HCT116 (cell line): Measurements from ENCODE around the gene HDAC8. TPM values are rescaled to one million over a fixed set of nuclear protein-coding genes. Genes with fewer than 3 reads are reported as not detected.
A peak's percentile ranks its signal among the peaks of the same experiment; 100 is the strongest.

ENCODE experiments used
- ATAC-seq: fragments of 200-7000 bp; cut with Tn5 transposase; 2 replicates; pipeline ENCODE4 v1.9.1; 2020; ENCODE audit warnings: mild to moderate bottlenecking, moderate library complexity
- BruUV-seq: library from RNA; stranded (reverse); fragments of 400-500 nt; replicated peaks from 2 replicates; lab custom pipeline; 2021; lab: Mats Ljungman, UMichigan
- CTCF ChIA-PET: fragments of 300-600 bp; sonication (Branson Sonifier 250); formaldehyde crosslinking; loops from one replicate; lab custom pipeline; 2021; ENCODE audit warnings: antibody characterized with exemption; lab: Charles Lee
- POLR2A ChIA-PET: fragments of 300-600, 350-600 bp; sonication (Branson Sonifier 250); formaldehyde crosslinking; loops from one replicate; lab custom pipeline; 2021; ENCODE audit warnings: antibody characterized with exemption; lab: Charles Lee
- RAD21 ChIA-PET, 2 experiments: fragments of 300-600 bp; sonication (Branson Sonifier 250); formaldehyde crosslinking; loops; one replicate each; lab custom pipeline; 2023; ENCODE audit warnings: low total read pairs in 2 of 2; ENCODE audit not compliant: uncharacterized antibody in 2 of 2, unreplicated experiment in 2 of 2, low non-redundant PET in 1 of 2; lab: Charles Lee
- DNase-seq: peaks from one replicate; pipeline ENCODE4 v3.0.0-alpha.2; 2010; ENCODE audit warnings: low read depth, low spot score
- H2AFZ ChIP-seq: fragments of 200-600 bp; shearing (Covaris generic), sonication (generic); 2 replicates; pipeline ENCODE4 v1.6.1; 2017; ENCODE audit warnings: low read depth, mixed run types, mixed read lengths, antibody characterized with exemption, low read length; ENCODE audit not compliant: poor library complexity, severe bottlenecking
- H3K27ac ChIP-seq: 2 replicates; pipeline ENCODE4 v1.5.1; 2012; ENCODE audit warnings: low read depth, low read length
- H3K27me3 ChIP-seq: fragments of 200-600 bp; sonication (generic); 2 replicates; pipeline ENCODE4 v1.6.1; 2016; ENCODE audit warnings: mixed run types, low read length, mixed read lengths; ENCODE audit not compliant: insufficient read depth
- H3K36me3 ChIP-seq, 2 experiments: fragments of 200-500 bp in 1 of 2; fragments of 200-600 bp in 1 of 2; sonication (Bioruptor generic) in 1 of 2; sonication (generic) in 1 of 2; 2 replicates each; pipeline versions ENCODE4 v1.5.1 to v1.6.1; 2014 to 2016; ENCODE audit warnings: low read length in 2 of 2, inconsistent platforms in 1 of 2, mixed read lengths in 1 of 2, mixed run types in 1 of 2; ENCODE audit not compliant: insufficient read depth in 2 of 2, control insufficient read depth in 1 of 2
- H3K4me1 ChIP-seq, 2 experiments: fragments of 200-600 bp in 1 of 2; sonication (generic) in 1 of 2; 2 replicates each; pipeline versions ENCODE4 v1.5.1 to v1.6.1; 2012 to 2017; ENCODE audit warnings: low read length in 2 of 2, inconsistent platforms in 1 of 2, mild to moderate bottlenecking in 1 of 2, mixed read lengths in 1 of 2, mixed run types in 1 of 2, moderate library complexity in 1 of 2; ENCODE audit not compliant: insufficient read depth in 2 of 2, control insufficient read depth in 1 of 2
- H3K4me2 ChIP-seq: fragments of 200-600 bp; sonication (generic); 2 replicates; pipeline ENCODE4 v1.6.1; 2017; ENCODE audit warnings: mixed run types, low read length, mixed read lengths
- H3K4me3 ChIP-seq, 2 experiments: fragments of 200-600 bp in 1 of 2; sonication (generic) in 1 of 2; replicated peaks in 1 of 2; 2 replicates each; pipeline ENCODE4 v1.5.1; 2011 to 2016; ENCODE audit warnings: low read length in 2 of 2, control low read depth in 1 of 2, low read depth in 1 of 2, mild to moderate bottlenecking in 1 of 2, mixed read lengths in 1 of 2, mixed run types in 1 of 2
- H3K79me2 ChIP-seq: fragments of 200-600 bp; sonication (generic); 2 replicates; pipeline ENCODE4 v1.6.1; 2017; ENCODE audit warnings: mild to moderate bottlenecking, mixed run types, low read length, moderate library complexity, mixed read lengths; ENCODE audit not compliant: insufficient read depth
- H3K9ac ChIP-seq: fragments of 200-600 bp; sonication (generic); 2 replicates; pipeline ENCODE4 v1.6.1; 2016; ENCODE audit warnings: low read length, mixed read lengths
- H3K9me2 ChIP-seq: fragments of 200-600 bp; sonication (generic), shearing (Covaris generic); 2 replicates; pipeline ENCODE4 v1.6.1; 2017; ENCODE audit warnings: mixed run types, mild to moderate bottlenecking, moderate library complexity; ENCODE audit not compliant: insufficient read depth
- H3K9me3 ChIP-seq, 2 experiments: fragments of 200-500 bp in 1 of 2; fragments of 200-600 bp in 1 of 2; sonication (Bioruptor generic) in 1 of 2; sonication (generic) in 1 of 2; 2 replicates each; pipeline ENCODE4 v1.6.1; 2014 to 2017; ENCODE audit warnings: low read length in 2 of 2, mixed read lengths in 2 of 2, inconsistent platforms in 1 of 2, low read depth in 1 of 2, mild to moderate bottlenecking in 1 of 2, mixed run types in 1 of 2, moderate library complexity in 1 of 2; ENCODE audit not compliant: control insufficient read depth in 1 of 2, insufficient read depth in 1 of 2
- H4K20me1 ChIP-seq: fragments of 200-600 bp; sonication (generic), shearing (Covaris generic); 2 replicates; pipeline ENCODE4 v1.6.1; 2017; ENCODE audit warnings: mixed run types, mild to moderate bottlenecking, moderate library complexity; ENCODE audit not compliant: insufficient read depth
- CBX3 ChIP-seq: IDR thresholded peaks from 2 replicates; pipeline ENCODE4 v1.6.1; 2012; ENCODE audit warnings: low read depth
- CEBPB ChIP-seq: IDR thresholded peaks from 2 replicates; pipeline ENCODE4 v1.6.1; 2012; ENCODE audit warnings: low read depth
- EZH2 ChIP-seq: fragments of 200-600 bp; sonication (generic); IDR thresholded peaks from 2 replicates; pipeline ENCODE4 v1.6.1; 2017; ENCODE audit warnings: antibody characterized with exemption, mixed run types
- RAD21 ChIP-seq: IDR thresholded peaks from 2 replicates; pipeline ENCODE4 v1.6.1; 2012; ENCODE audit warnings: low read depth, mild to moderate bottlenecking
- SP1 ChIP-seq: IDR thresholded peaks from 2 replicates; pipeline ENCODE4 v1.6.1; 2012; ENCODE audit warnings: low read depth
- SRF ChIP-seq: IDR thresholded peaks from 2 replicates; pipeline ENCODE4 v1.6.1; 2012; ENCODE audit warnings: low read depth
- intact Hi-C: fragments of 100-400 bp; cut with micrococcal nuclease; formaldehyde crosslinking; loops from 2 replicates; pipeline ENCODE4 v1.10.0; 2022
- total RNA-seq: library from RNA; stranded (reverse); gene quantifications from one replicate; pipeline ENCODE4 v1.2.1, GENCODE V29; 2021; ENCODE audit not compliant: unreplicated experiment
- TF ChIP-seq, protein P1 (sequence below), 3 experiments: fragments of 200-600 bp in 1 of 3; sonication (generic) in 1 of 3; IDR thresholded peaks in 2 of 3; conservative IDR thresholded peaks in 1 of 3; 2 replicates each; pipeline ENCODE4 v1.5.1; 2012 to 2017; ENCODE audit warnings: low read depth in 2 of 3, low read length in 2 of 3, antibody characterized with exemption in 1 of 3, borderline replicate concordance in 1 of 3, control low read depth in 1 of 3, mild to moderate bottlenecking in 1 of 3, mixed read lengths in 1 of 3, mixed run types in 1 of 3, moderate library complexity in 1 of 3; ENCODE audit not compliant: insufficient read depth in 1 of 3
- TF ChIP-seq, protein P2 (sequence below): IDR thresholded peaks from 2 replicates; pipeline ENCODE4 v1.6.1; 2012; ENCODE audit warnings: low read depth
- TF ChIP-seq, protein P3 (sequence below): IDR thresholded peaks from 2 replicates; pipeline ENCODE4 v1.6.1; 2011; ENCODE audit warnings: mild to moderate bottlenecking, low read length, moderate library complexity; ENCODE audit not compliant: insufficient replicate concordance; ENCODE audit errors: extremely low read depth

HDAC8 gene
- total RNA-seq, 1 experiment from 2014 or later: 24.1 TPM

DNA sequence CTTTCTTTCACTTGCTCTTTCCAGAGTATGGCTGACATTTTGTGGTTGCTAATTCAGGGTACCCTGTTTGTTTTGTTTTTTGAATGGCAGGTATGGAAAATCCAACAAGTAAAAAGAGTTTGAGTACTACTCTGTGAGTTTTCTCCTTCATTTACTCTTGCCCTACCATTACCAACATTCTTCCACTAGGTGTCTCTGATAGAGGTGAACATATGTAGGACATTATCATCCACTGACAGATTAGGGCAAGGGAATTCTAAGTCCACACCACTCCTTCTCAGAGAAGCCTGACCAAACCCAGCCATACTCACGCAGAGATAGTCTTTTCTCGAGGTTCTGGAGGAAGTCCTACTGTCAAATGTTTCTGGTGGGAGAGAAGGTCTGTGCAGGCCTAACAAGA is 36.7 kb upstream of the HDAC8 start:
- peaks cover 0 to 4% of the 10 kb centered on the region in 2 experiments; a peak in 1 of 4 replicates for H3K36me3 ChIP-seq
- ChIA-PET RAD21 (no interaction called here), POLR2A (no interaction called here), CTCF (no interaction called here)
- no peak overlapping the region for H3K4me3 ChIP-seq
- H3K27me3 ChIP-seq: no peaks in the 10 kb centered on the region
- DNase-seq (no peak), ATAC-seq (peak; percentile 53; the same call in 1 of the 2 replicates)
- intact Hi-C loops: no loop called here
- no peak overlapping the region for H3K9ac ChIP-seq
- H3K79me2 ChIP-seq: no peaks in the 10 kb centered on the region
- no peaks in the 10 kb centered on the region for H3K9me2 ChIP-seq
- no peaks in the 10 kb centered on the region for H3K9me3 ChIP-seq
- no peak overlapping the region for H3K4me2 ChIP-seq
- BruUV-seq: no TSS peak
- TF ChIP-seq RAD21 (peak; percentile 37; the same call in 1 of the 2 replicates), CBX3 (no peak)
- TF ChIP-seq, protein P1, sequence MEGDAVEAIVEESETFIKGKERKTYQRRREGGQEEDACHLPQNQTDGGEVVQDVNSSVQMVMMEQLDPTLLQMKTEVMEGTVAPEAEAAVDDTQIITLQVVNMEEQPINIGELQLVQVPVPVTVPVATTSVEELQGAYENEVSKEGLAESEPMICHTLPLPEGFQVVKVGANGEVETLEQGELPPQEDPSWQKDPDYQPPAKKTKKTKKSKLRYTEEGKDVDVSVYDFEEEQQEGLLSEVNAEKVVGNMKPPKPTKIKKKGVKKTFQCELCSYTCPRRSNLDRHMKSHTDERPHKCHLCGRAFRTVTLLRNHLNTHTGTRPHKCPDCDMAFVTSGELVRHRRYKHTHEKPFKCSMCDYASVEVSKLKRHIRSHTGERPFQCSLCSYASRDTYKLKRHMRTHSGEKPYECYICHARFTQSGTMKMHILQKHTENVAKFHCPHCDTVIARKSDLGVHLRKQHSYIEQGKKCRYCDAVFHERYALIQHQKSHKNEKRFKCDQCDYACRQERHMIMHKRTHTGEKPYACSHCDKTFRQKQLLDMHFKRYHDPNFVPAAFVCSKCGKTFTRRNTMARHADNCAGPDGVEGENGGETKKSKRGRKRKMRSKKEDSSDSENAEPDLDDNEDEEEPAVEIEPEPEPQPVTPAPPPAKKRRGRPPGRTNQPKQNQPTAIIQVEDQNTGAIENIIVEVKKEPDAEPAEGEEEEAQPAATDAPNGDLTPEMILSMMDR (IDR thresholded peaks at IDR 0.05 in 2 of 3, conservative IDR thresholded peaks at IDR 0.05 in 1 of 3; ENCODE audit: borderline replicate concordance in 1 of 3, insufficient read depth in 1 of 3, low read depth in 2 of 3, low read length in 2 of 3): peak; percentile 11 to 30 (median 19); a peak in 2 of 6 replicates
- no peaks in the 10 kb centered on the region for H3K4me1 ChIP-seq
- H3K27ac ChIP-seq: no peak overlapping the region
- no peak overlapping the region for H2AFZ ChIP-seq
- no peaks in the 10 kb centered on the region for H4K20me1 ChIP-seq

DNA sequence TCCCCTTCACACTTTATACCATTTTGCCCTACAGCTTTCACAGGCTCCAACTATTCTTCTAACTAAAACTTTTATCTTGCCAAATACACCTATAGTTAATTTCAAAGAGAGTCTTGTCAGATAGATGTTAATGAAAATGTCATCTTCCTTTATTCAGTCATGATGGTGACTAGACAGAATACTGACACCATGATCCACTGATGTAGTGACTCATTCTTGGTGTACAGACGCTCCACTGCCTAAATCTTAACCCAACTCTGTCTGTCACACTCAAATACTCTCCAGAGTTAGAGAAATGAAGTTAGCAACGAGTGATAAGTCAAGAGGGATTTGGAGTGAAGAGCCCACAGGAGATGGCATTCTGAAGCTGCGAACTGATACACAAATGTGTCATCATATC is 32.1 kb upstream of the HDAC8 start:
- H3K27me3 ChIP-seq: no peaks in the 10 kb centered on the region
- H3K79me2 ChIP-seq: no peaks in the 10 kb centered on the region
- no peaks in the 10 kb centered on the region for H3K9me3 ChIP-seq
- H3K4me1 ChIP-seq: no peaks in the 10 kb centered on the region
- H3K4me3 ChIP-seq: no peak overlapping the region
- DNase-seq (no peak), ATAC-seq (no peak)
- no TSS peak for BruUV-seq
- ChIA-PET RAD21 (no interaction called here), CTCF (no interaction called here), POLR2A (no interaction called here)
- H4K20me1 ChIP-seq: no peaks in the 10 kb centered on the region
- peaks cover 0 to 4% of the 10 kb centered on the region in 2 experiments; a peak in 1 of 4 replicates for H3K36me3 ChIP-seq
- no peak overlapping the region for H2AFZ ChIP-seq
- H3K9me2 ChIP-seq: no peaks in the 10 kb centered on the region
- intact Hi-C loops: no loop called here
- H3K4me2 ChIP-seq: no peak overlapping the region
- H3K27ac ChIP-seq: no peak overlapping the region
- H3K9ac ChIP-seq: no peak overlapping the region
- TF ChIP-seq, protein P2, sequence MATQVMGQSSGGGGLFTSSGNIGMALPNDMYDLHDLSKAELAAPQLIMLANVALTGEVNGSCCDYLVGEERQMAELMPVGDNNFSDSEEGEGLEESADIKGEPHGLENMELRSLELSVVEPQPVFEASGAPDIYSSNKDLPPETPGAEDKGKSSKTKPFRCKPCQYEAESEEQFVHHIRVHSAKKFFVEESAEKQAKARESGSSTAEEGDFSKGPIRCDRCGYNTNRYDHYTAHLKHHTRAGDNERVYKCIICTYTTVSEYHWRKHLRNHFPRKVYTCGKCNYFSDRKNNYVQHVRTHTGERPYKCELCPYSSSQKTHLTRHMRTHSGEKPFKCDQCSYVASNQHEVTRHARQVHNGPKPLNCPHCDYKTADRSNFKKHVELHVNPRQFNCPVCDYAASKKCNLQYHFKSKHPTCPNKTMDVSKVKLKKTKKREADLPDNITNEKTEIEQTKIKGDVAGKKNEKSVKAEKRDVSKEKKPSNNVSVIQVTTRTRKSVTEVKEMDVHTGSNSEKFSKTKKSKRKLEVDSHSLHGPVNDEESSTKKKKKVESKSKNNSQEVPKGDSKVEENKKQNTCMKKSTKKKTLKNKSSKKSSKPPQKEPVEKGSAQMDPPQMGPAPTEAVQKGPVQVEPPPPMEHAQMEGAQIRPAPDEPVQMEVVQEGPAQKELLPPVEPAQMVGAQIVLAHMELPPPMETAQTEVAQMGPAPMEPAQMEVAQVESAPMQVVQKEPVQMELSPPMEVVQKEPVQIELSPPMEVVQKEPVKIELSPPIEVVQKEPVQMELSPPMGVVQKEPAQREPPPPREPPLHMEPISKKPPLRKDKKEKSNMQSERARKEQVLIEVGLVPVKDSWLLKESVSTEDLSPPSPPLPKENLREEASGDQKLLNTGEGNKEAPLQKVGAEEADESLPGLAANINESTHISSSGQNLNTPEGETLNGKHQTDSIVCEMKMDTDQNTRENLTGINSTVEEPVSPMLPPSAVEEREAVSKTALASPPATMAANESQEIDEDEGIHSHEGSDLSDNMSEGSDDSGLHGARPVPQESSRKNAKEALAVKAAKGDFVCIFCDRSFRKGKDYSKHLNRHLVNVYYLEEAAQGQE: no peak
- TF ChIP-seq SP1 (no peak), CBX3 (no peak), RAD21 (no peak), EZH2 (no peak), CEBPB (no peak), SRF (no peak)
- TF ChIP-seq, protein P3, sequence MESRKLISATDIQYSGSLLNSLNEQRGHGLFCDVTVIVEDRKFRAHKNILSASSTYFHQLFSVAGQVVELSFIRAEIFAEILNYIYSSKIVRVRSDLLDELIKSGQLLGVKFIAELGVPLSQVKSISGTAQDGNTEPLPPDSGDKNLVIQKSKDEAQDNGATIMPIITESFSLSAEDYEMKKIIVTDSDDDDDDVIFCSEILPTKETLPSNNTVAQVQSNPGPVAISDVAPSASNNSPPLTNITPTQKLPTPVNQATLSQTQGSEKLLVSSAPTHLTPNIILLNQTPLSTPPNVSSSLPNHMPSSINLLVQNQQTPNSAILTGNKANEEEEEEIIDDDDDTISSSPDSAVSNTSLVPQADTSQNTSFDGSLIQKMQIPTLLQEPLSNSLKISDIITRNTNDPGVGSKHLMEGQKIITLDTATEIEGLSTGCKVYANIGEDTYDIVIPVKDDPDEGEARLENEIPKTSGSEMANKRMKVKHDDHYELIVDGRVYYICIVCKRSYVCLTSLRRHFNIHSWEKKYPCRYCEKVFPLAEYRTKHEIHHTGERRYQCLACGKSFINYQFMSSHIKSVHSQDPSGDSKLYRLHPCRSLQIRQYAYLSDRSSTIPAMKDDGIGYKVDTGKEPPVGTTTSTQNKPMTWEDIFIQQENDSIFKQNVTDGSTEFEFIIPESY: no peak
- TF ChIP-seq, all 23 proteins: peak for 0
